H1 (cell line): ENCODE data around the gene HIPK2. TPM values are rescaled to one million over a fixed set of nuclear protein-coding genes. Genes with fewer than 3 reads are reported as not detected.

Experiments used
- CBX8 ChIP-seq: fragments of 300-800, 300-1000 bp; sonication (generic); IDR thresholded peaks from 2 replicates; pipeline ENCODE4 v1.7.1; 2016; ENCODE audit warnings: low read depth, low read length, borderline replicate concordance
- CREB1 ChIP-seq: IDR thresholded peaks from 2 replicates; pipeline ENCODE4 v1.6.1; 2012; ENCODE audit warnings: inconsistent platforms
- TBP ChIP-seq: IDR thresholded peaks from 2 replicates; pipeline ENCODE4 v1.6.1; 2011; ENCODE audit warnings: low read depth, low read length, improper control_type of control experiment
- polyA plus RNA-seq, 7 experiments: library from polyadenylated mRNA; depleted of rRNA in 3 of 7; stranded (reverse) in 5 of 7; unstranded in 2 of 7; fragments of >200 nt in 5 of 7; fragments of 200-250 nt in 2 of 7; gene quantifications; 1 replicate in 5 of 7; 2 replicates in 1 of 7; 4 replicates in 1 of 7; pipeline versions ENCODE4 v1.2.1 to v1.2.3, GENCODE V29; 2011 to 2013; ENCODE audit warnings: missing spikeins in 2 of 7, mixed read lengths in 2 of 7
- total RNA-seq: library from RNA; stranded (reverse); fragmentation: NEBNext Ultra II Directional; extraction: Animal tissue kit (Norgen Biotek cat#: 25700); gene quantifications from 2 replicates; pipeline ENCODE4 v1.2.1, GENCODE V29; 2021

Gene HIPK2
- total and polyA plus RNA-seq, 2 of the 8 experiments (the other 6 are each of a cell fraction or from before 2014, with no cell fraction given): 8.3 to 24.3 TPM

DNA sequence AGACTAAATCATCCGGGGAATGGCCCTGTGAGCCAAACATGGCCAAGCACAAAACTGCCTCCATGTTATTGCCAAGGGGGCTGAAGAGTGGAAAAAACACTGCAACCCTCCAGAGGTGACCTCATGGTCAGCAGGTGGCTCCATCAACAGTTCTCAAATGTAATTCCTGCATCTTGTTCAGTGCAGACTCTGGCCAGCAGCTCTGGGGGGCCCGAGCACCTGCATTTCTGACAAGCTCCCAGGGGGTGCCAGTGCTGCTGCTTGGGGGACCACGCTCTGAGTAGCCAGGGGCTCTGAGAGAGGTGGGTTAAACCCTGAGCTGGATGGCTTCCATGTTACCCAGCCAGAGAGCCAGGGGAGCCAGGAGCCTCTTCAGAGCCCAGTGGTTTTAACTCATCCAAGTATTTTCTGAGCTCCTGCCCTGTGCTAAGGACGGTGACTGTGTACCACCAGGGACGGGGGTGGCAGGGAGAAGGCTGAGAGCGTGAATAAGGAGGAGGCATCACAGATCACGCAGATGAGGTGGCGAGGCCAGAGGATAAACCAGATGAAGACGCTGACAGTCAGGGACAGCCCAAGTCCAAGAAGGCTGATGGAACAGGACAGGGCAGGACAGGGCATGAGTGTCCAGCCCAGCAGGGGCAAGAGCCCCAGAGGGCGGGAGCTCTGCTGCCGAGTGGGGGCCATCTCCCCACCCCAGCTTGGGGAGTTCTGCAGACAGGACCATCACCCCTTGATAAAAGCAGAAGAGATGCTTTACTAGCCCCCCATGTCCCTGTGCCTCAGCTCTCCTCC, 201.4 kb downstream of the HIPK2 start (continued):
- no peak for TF ChIP-seq CBX8
- TF ChIP-seq CREB1: no peak
- TF ChIP-seq TBP: no peak
